ENCODE measurements around the gene LMNB1. TPM values are rescaled to one million over a fixed set of nuclear protein-coding genes. Genes with fewer than 3 reads are reported as not detected.
"Not testable (repeated sequence)": the region's sequence is repeated elsewhere in the genome, so short reads cannot be mapped to it uniquely, and the experiment has no call there.

Gene LMNB1
- total RNA-seq, 1 donor from 2014 or later: 61.1 TPM

DNA sequence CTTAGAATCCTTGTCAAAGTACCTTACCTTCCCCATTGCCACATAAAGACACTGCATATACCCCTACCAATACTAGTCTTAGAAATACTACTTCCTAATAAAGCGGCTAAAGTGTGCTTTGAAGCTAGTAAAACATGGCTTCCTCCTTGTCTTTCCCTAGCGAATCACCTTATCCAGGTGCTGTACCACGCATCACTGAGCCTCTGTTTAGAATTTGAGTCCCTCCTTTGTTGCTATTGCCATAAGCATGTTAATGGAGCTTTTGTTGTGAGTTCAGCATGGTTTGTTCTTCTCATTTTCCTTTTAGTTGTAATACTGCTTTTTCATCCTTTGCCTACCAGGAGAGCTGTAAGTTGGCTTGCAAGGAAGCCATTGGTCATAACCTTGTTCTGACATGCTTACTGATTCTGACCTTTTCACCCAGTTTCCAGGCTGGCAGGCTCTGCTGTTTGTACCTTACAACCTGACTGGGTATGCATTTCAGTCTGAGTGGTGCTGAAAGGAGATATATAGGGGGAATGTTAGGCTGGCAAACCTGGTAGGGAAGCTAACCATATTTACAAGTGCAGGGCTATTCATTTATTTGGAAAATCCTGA, 49.8 kb downstream of the LMNB1 start:
- DNase-seq (ENCODE audit: low read depth in 2 of 2): no peak

DNA sequence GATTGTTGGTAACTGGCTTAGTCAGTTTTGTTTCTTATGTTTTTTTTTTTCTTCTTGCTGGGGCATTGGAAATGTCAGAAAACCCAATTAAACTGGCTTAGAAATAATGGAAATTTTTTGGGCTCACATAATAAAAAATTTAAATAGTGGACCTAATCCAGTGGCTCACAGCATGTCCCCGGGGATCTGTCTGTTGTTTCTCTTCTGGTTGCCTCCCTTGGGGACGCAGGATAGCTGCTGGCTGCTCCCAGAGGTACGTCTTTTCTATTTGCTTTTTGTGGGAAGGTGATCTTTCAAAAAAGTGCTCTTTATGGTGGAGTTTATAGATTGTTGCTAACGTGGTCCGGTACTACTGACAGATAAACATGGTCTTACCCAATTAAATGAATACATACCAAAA, 52.2 kb downstream of the LMNB1 start:
- no peak for DNase-seq (ENCODE audit: low read depth in 2 of 2)

DNA sequence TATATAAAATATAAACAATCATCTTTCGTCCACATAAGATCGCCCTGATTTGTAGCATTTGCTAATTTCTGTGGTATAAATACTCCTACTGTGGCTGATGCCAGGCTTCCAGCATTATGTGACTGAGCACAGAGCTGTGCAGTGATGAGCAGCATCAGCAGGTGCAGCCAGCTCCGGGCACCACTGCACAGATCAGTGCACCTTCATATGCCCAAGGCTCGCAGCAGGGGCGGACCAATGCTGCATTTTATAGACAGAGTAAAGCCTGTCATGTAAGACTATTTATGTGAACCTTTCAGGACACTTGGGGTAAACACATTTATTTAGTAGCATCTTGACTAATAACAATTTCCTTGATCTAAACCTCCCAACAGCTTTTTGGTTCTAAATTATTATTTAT, 53.1 kb downstream of the LMNB1 start:
- DNase-seq (ENCODE audit: low read depth in 2 of 2): no peak

DNA sequence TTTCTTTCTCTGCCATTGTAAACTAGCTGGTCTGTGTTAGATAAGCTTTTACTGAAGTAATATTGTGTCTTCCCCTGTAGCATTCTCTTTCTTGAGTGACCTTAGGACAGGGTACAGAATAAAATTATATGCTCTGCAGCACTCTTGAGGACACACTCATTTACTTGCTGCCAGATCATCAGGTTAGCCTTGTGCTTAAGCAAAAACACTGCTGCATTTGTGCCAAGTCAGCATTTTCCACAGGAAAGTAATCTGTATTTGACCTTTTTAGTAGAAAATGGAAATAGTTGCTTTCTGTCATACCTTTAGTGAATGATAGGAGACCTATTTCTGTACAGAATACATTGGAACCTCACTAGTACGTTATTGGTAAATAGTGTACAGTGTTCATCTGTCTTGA, 54.2 kb downstream of the LMNB1 start:
- peak in 1 of 2 donors; percentile 52 for DNase-seq (ENCODE audit: low read depth in 2 of 2)

DNA sequence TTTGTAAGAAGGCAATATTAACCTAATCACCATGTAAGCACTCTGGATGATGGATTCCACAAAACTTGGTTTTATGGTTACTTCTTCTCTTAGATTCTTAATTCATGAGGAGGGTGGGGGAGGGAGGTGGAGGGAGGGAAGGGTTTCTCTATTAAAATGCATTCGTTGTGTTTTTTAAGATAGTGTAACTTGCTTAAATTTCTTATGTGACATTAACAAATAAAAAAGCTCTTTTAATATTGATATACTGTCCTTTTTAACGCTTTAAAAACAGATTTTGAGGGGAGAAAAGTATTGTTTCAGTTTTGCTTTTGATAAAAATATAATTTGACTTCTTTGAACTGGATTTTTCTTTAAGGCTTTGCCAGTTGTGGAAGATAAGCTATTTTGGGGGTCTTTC, 59.8 kb downstream of the LMNB1 start:
- no peak for DNase-seq (ENCODE audit: low read depth in 2 of 2)

DNA sequence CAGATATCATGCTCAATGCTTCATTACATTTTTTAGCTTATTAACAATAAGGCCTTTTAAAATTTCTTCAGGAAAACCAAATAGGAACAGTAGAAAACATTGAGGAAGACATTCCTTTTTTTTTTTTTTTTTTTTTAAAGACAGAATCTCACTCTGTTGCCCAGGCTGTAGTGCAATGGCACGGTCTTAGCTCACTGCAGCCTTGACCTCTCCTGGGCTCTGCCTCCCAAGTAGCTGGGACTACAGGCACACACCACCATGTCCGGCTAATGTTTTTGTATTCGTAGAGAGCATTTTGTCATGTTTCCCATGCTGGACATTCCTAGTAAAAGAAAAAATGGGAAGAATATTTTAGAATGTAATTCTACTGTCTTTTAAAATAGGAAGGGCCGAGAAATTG, 60.3 kb downstream of the LMNB1 start:
- DNase-seq (ENCODE audit: low read depth in 2 of 2): no peak

DNA sequence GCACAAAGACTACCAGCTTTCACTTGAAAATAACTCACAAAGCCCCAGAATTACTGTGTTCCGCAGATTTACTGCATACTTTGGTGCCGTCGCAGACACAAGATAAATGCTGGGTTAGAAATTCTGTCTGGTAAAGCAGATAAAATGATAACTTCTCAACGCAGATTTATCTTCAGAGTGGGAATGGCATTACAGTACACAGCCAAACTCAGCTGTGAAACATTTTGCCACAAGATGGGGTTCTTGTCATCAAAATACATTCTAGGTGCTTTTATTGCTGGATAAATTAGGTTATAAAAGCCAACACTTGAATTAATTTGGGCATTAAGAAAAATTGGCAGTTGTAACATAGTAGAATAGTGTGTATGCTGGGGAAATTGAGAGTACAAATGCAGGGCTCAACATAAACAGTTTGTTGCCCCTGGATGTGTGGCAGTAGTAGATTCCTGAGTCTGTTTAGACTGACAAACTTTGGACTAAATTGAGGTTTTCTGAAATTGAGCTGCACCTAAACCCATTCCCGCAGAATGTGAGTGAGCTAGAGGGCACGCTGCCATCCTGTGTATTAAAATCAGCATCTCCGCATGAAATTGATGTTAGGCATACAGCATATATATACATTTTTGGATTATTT, 61.1 kb downstream of the LMNB1 start:
- peak; percentile 45 to 58 for DNase-seq (ENCODE audit: low read depth in 2 of 2)

DNA sequence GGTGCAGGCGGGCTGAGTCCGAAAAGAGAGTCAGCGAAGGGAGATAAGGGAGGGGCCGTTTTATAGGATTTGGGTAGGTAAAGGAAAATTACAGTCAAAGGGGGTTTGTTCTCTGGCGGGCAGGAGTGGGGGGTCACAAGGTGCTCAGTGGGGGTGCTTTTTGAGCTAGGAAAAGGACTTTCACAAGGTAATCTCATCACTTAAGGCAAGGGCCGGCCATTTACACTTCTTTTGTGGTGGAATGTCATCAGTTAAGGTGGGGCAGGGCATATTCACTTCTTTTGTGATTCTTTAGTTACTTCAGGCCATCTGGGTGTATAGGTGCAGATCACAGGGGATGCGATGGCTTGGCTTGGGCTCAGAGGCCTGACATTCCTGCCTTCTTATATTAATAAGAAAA, 62.5 kb downstream of the LMNB1 start:
- DNase-seq (ENCODE audit: low read depth in 2 of 2): not testable (repeated sequence)

DNA sequence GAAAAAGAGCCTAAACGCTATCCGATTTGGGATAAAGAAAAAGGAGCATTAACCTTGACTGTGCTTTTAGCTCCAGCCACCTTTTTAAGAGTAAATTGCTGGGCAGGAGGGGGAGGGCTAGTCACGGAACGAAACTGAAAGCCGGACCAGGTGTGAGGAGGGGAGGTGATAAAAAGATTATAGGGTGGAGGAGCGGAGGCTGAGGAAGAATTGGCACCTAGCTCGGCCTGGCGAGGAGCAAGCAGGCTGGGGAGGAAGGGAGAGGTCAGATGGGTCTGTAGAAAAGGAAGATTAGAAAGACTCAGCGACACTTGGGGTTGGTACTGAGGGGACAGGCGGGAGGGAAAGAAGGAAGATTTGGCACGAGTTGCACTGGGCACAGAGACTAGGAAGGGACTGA, 66.4 kb downstream of the LMNB1 start:
- not testable (repeated sequence) for DNase-seq (ENCODE audit: low read depth in 2 of 2)

DNA sequence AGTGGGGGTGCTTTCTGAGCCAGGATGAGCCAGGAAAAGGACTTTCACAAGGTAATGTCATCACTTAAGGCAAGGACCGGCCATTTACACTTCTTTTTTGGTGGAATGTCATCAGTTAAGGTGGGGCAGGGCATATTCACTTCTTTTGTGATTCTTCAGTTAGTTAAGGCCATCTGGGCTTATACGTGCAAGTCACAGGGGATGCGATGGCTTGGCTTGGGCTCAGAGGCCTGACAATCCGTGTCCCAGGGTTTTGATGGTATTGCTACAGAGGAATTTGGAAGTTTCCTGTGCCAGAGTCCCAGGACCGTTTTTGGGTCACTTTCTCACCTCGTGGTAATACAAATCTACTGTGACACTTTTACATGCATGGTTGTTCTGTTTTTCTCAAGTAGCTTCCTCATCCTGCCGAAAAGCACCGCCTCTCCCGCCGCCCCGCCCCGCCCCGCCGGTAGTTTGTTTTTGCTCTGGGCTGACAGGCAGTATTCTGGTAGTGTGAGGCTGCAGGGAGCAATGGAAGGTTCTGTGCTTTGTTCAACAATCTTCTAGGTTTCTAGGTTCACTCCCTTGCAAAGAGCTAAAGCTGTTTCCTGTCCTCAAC, 68.6 kb downstream of the LMNB1 start:
- peak in 1 of 2 donors; percentile 42 for DNase-seq (ENCODE audit: low read depth in 2 of 2)

DNA sequence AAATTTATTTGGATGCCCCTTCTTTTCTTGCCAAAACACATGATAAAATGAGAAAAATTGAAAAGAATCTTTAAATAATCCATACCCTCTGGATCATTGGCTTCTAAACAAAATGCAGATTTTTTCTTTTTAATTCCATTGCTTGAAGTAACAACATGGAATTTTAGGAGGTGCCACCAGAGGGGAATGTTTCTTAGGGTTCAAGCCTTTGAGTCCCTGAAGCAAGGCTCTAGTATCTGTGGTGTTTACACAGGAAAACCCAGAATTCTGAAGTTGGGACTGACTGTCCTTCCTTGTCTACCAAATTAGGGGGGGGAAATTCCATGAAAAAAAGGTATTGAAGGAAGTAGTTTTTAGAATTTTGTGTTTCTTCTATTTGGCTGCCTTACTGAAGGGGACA, 69.4 kb downstream of the LMNB1 start:
- DNase-seq (ENCODE audit: low read depth in 2 of 2): no peak

DNA sequence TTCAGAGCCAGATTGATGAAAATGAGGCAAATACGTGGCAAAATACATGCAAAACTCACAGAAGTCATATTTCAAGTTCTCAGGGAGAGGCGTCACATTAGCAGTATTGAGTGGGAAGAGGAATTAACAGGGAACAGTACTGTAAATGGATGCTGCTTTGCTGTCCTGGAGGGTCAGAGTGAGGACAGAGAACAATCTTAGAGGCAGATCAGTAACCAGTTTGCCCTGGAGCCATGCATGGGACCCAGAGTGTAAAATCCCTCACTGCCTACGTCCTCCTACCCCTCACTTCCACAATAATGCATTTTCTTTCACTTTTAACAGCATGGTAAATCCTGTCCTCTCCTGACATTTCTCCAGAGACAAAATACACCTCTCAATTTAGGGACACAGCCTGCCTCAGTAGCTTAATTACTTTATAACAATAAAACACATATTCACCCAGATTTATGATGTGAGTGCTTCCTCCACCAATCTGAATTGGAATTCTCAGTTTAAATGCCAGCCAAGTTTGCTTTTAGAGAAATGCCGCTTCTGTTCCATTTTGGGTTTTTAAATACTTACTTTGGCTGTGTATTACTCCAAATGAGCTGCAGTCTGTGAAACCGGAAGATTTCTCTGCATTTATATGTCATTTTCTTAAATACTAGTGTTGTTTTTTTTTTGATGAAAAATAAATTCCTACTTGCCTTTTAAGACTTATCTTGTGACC, 70.0 kb downstream of the LMNB1 start:
- DNase-seq (ENCODE audit: low read depth in 2 of 2): no peak

DNA sequence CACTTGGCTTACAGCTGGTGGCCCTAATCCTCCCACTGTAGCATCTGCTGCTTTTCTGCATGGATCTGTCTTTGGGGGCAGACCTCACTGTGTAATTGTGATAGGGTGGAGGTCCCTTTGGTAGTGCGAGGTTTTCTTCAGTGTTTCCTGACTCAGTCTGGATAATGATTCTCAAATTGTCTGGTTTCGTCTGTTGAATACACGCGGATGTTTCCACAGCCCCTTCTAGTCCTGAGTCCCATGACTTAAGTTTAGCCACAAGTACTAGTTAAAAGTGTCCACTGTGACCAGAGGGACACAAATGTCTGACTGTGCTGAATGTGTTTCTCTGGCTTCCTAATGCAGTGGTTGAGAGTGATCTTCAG, 70.5 kb downstream of the LMNB1 start:
- no peak for DNase-seq (ENCODE audit: low read depth in 2 of 2)

DNA sequence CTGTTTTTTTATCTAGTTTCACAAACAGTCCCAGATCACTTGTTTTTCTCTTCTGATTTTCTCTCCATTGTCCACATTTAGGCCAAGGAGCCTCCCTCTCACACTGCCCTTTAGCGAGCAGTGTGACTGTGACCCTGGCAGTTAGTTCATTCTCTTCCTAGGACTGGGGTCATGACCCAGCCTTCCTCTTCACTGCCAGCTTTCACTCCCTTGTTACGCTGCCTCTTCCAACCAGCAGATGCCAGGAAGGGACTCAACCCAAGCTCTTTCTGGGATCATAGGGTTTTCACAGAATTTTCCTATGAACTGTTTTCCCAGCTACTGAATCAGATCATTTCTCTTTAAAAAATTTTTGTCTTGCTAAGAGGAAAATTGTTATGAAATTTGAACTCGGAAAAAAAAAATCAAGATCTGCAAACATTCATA, 70.9 kb downstream of the LMNB1 start:
- DNase-seq (ENCODE audit: low read depth in 2 of 2): peak in 1 of 2 donors; percentile 54

DNA sequence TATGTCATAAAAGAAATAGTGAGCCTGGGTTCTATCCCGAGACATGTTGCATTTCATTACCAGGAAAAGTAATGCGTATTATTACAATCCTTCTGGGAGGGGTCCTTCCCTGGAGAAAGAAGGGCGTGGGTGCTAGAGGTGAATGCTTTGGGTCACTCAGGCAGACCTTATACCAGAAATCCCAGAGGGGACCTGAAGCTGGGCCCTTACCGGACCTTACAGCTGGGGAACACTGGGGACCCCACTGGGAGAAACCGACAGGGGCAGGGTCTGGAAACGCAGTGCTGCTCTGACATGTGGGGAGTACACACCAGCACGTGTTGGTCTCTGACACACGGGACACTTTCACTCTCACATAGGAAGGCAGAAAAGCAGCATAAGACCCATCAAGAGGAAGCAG, 71.3 kb downstream of the LMNB1 start:
- DNase-seq (ENCODE audit: low read depth in 2 of 2): no peak

DNA sequence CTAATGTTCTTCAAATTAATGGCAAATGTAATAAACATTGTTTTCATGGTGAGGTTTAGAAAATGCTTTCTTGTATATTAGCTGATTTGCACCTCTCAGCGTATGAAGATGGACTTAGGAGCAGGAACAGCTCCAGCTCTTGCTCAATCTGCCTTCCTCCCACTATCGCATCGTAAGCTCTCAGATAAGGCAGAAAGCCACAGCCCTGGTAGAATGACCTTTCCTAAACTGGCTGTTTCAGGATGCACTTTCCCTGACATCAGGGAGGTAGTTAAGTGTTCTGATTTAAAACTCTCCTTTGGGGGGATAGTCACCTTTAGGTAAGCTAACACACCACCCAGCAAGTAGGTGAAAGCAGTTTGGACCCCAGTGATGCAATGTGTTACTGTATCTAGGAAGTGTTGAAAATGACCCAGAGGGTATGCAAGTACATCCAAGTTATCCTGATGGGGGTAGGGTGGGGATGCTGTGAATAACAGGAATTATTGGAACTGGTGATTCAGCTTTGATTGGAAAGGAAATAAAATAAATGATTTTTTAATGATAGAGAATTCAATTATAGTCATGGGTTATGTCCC, 72.3 kb downstream of the LMNB1 start:
- DNase-seq (ENCODE audit: low read depth in 2 of 2): no peak

DNA sequence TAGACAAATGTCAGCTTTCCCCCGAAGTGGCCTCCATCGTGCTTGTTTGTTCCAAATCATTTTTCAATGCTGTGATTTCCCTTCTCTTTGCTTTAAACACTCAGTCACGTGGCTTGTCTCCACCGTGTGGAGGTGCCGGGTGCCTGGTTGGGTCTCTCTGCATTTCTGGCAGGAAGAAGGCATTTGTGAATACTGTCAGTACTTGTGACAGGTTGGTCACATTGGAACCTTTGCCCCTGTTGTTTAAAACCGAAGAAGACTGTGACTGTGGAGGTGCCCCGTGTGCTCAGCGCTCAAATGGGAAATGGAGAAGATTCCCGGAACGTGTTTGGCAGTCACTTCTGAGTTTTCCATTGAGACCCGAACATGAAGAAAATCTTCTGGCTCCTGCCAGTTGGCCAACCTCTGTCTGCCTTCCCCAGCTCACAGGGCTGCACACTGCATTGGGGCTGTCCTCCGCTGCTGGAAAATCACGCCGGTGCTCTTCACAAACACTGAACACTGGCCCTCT, 74.6 kb downstream of the LMNB1 start:
- DNase-seq (ENCODE audit: low read depth in 2 of 2): peak in 1 of 2 donors; percentile 35

DNA sequence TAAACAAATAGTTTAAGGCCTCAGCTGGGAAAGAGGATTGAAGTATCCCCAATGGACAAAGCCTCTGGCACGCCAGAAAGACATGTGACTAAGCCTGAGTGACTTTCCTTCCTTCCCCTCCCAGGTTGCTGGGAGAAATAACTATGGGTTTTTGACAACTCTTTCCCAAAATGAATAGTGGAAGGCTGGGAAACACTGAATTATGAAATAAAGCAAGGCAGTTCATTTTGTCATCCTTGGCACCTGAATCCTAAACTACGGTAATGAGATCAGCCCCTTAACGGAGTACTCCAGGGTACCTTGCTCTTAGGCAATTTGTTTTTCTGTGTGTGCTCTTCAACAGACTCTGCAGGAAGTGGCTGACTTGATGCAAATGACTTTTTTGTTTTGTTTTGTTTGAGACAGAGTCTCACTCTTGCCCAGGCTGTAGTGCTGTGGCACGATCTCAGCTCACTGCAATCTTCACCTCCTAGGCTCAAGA, 75.2 kb downstream of the LMNB1 start:
- DNase-seq (ENCODE audit: low read depth in 2 of 2): peak; percentile 54 to 79

DNA sequence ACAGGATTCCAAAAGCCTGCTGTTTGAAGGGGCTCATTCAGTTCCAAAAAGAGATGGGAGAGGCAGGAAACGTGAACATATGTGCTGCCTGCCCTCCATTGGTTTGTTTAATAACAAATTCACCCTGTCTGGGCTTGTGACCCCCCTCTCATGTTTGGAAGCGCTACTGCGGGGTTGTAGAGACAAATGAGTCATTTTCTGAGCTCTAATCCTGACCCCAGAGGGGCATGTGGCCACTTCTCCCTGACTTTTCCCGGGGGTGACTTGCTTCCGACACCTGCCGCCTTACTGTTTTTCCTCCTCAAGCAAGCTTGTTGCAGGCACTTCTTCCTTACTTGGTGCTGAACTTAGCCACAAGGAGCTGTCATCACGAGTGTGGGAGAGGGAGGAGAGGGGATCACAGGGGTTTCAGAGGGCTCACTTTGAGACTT, 75.9 kb downstream of the LMNB1 start:
- DNase-seq (ENCODE audit: low read depth in 2 of 2): peak in 1 of 2 donors; percentile 64

DNA sequence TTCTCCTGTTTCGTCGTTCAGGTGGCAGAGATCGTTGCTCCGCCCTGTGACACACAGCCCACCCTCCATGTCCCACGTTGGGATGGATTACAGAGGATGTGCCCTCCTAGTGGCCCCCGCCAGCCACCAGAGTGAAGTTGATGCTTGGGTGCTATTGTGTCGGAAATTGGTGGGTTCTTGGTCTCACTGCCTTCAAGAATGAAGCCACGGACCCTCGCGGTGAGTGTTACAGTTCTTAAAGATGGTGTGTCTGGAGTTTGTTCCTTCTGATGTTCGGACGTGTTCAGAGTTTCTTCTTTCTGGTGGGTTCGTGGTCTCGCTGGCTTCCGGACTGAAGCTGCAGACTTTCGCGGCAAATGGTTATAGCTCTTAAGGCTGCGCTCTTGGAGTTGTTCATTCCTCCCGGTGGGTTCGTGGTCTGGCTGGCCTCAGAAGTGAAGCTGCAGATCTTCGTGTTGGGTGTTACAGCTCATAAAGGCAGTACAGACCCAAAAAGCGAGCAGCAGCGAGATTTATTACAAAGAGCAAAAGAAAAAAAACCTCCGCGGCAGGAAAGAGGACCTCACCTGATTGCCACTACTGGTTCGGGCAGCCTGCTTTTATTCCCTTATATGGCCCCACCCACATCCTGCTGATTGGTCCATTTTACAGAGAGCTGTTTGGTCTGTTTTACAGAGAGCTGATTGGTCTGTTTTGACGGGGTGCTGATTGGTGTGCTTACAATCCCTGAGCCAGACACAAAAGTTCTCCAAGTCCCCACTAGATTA, 76.8 kb downstream of the LMNB1 start:
- DNase-seq (ENCODE audit: low read depth in 2 of 2): not testable (repeated sequence)

DNA sequence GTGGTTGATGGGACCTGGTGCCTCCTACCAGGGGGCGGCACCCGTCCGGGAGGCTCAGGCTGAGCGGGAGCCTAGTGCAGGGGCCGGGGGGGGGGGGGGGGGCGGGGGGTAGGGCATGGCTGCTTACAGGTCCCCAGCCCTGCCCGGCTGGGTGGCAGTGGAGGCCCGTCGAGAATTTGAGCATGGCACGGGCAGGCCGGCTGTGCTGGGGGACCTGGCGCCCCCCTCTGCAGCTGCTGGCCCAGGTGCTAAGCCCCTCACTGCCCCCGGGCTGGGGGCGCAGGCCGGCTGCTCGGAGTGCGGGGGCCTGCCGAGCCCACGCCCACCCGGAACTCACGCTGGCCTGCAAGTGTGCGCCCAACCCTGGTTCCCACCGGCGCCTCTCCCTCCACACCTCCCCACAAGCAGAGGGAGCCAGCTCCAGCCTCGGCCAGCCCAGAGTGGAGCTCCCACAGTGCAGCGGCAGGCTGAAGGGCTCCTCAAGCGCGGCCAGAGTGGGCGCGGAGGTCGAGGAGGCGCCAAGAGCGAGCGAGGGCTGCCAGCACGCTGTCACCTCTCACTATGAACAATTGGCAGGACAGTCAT, 77.7 kb downstream of the LMNB1 start:
- DNase-seq (ENCODE audit: low read depth in 2 of 2): no peak

Measured in dermis microvascular lymphatic vessel endothelial cell (primary cell).